Stimulated activated CD4-positive, alpha-beta T cell treated with anti-CD3 and anti-CD28 coated beads, Interleukin-12 subunit alpha, Interleukin-12 subunit beta, amount 100 ng/mL, for 48 hours (primary cell): ENCODE data around the gene KIF5C.

Experiments used
- DNase-seq, 3 donors: peaks; one replicate each; pipeline ENCODE4 v3.0.0-alpha.2; 2020; ENCODE audit warnings: low read depth in 2 of 3, low spot score in 1 of 3

Gene KIF5C

DNA sequence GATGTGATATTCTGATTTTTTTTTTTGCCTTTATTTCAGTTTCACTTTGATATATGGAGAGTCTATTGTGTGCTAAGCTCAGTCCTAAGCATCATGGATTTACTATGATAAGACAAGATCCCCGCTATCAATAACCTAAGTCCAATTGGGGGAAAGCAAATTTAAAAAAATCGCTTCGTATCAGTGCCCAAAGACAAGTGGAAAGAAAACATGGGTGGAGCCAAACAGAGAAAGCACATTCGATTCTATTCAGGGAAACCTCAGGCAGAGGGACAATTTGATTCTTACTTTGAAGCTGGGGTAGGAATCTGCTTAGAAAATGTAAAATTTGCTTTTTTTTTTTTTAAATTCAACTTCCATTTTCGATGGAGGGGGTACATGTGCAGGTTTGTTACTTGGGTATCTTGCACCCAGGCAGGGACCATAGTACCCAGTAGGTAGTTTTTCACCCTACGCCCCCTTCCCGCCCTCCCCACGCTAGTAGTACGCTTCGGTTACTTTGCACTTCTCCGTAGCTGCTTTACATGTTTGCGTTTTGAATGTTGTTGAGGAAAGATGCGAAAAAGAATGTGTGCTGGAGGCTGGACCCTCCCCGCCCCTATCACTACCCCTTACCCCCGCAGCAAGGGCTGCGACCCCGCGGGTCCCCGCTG lies 12.4 kb downstream of the KIF5C start:
- DNase-seq, result no peak

DNA sequence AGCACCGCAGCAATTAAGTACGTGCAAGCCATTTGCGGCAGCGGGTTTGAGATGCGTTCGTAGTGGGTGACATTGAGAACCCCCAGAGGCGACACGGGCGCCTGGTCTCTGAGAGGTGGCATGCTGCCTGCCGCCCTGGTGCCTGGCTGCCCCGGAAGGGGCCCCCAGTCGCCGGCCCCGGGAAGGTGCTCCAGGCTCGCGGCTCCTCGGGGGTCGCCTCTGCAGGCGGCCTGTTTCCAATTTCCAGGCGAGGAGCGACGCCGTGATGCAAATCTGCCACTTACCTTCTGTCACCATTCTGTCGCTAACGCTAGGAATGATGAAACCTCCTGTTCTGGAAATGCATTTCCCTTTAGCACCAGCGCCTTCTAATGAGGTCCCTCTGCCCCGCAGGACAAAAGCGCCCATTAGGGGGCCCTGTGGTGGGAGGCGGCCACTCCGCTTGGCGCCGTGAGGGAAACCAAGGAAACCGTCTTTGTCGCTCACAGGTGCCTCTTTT lies 13.0 kb downstream of the KIF5C start:
- no peak for DNase-seq

DNA sequence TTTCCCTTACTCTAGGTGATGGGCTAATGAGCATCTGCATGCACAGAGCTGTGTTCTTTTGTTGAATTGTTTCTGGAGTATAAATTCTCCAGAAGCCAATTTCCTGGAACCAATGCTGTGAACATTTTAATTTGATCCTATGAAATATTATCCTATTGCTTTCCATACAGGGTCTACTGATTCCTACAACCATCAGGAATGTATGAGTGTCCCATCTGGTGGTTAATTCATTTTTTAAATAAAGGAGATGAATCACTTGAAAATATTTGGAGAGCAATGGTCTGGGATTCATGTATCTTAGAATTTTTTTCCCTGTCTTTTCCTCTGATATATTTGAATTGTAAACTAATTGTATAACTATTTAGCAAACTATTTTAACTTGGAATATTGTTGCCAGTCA lies 14.0 kb downstream of the KIF5C start:
- DNase-seq, result no peak

DNA sequence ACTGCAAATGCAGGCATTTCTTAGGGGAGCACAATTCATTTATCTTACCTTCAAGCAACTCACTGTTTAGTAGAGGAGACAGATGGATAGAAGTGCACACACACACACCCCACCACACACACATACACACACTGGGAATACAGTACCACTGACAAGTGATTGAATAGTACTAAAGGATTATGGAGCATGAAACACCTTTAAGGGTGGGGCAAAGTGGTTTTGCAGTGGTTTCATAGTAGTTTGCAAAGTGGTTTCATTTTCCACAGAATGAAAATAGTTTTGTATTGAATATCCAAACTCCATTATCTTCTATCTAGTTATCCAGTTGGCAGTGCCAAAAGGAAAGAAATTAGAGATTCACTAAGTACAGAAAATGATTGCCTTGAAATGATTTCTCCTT lies 18.9 kb downstream of the KIF5C start:
- DNase-seq, result no peak

DNA sequence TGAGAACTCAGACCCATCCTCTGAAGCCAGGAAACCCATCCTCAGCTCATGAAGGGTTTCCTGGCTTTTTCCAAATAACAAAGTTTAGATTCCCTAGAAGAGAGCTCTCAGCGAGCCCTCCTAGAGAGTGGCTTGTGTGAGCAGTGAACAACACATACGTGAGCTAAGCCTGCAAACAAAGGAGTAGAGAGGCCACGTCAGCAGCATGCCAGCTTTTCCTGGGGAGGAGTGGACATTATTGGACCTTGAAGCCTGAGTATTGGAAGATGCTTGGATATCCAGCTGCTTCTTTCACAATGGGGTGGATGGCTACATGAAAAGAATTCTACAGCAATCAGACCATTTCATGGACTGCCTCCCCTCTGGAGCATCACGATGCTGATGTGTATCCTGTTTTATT lies 21.1 kb downstream of the KIF5C start:
- DNase-seq, result no peak

DNA sequence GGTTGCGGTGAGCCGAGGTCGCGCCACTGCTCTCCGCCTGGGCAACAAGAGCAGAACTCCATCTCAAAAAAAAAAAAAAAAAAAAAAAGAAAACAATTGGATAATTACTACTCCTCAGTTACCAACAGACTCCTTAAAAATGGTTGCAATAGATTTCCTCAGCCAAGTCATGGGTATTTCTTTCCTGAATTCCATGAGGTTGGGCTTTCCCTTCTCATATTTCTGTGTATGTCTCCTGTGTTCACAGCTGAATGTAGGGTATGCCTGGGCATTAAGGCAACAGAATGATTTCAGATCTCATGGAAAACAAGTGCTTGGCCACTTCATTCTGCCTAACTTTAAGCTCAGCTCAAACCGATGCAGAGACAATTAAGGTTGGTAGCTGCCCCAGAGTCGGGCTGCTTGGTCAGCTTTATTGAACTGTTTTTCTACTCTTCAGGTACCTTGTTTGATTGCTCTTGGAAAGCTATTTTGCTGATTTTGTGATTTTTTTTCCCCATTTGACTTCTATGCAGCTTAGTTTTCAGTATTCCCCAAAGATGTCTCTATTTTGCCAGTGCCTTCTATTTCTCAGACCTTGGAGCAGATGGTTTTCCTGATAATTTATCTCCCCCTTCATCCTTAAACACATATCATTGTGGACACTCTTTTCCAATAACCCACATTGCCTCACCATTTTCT lies 24.8 kb downstream of the KIF5C start:
- DNase-seq, result no peak

DNA sequence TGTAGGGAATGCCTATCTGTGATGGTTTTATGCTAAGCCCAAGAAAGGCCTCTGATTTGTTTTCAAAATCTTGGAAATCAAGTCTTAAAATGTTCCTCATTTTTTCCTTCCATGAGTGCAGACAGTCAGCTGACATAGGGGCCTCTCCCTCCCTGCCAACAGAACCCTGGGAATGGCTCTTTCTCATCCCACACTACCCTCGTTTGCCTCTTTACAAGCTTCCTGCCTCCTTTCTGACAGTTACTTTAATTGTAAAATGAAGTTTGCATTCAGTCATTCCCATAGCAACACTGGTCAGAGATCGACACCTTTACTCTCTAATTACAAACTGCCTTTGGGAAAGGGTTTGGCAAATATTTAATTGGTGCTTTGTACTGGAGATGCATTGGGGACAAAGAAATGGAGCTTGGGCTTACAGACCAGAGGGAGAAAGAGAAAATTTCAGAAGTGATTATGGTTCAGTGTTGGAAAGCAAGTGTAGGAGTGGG lies 25.4 kb downstream of the KIF5C start:
- DNase-seq, result no peak

DNA sequence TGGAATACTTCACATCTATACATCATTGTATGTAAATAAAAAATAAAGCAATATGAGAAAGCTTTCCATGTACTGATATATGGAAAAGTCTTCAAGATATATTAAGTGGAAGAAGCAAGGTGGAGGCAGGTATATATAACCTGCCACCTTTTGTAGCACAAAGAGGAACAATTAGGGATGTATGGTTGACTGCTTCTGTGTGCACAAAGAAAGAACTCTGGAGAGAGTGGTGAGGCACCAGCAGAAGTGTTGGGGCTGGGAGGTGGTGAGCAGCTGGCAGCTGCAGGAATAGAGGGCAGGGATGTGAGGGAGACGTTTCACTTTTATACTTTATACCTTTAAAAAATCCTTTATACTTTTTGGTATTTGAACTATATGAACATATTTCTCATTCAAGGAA lies 26.1 kb downstream of the KIF5C start:
- DNase-seq, result no peak

DNA sequence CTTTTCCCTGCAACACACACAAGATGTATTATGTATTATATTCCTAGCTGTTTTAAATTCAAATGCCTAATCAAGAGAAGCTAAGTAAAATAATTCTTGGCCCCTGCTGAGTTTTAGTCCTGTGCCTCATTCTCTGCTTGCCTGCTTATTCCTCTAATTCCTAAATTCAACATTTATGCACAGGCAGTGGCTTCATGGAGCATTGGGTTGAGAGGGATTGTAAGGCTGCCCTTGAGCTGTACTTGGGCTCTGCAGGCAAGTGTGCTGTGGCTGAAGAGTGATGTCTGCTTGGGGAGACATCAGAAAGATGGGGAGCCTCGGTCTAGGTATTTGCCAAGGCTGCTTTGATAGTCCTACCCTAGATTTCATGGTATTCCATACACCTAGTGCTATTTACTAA lies 27.8 kb downstream of the KIF5C start:
- no peak for DNase-seq

DNA sequence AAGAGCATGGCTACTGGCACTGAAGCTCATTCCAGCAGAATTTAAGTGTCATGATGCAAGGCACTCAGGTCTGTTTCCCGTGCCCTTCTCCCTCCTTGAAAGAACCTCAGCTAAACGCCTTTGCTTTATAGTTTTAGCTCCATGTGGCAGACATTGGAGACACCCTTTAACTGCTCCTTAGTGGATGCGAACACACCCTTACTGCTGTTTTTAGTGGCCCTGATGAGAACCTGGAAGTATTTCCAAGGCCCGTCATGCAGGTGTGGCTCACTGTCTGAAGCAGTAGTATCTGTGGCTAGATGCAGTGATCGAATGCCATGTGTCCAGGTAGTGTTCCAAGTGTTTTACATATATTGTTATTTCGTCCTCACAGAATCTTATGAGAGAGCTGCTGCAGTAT lies 28.3 kb downstream of the KIF5C start:
- no peak for DNase-seq

DNA sequence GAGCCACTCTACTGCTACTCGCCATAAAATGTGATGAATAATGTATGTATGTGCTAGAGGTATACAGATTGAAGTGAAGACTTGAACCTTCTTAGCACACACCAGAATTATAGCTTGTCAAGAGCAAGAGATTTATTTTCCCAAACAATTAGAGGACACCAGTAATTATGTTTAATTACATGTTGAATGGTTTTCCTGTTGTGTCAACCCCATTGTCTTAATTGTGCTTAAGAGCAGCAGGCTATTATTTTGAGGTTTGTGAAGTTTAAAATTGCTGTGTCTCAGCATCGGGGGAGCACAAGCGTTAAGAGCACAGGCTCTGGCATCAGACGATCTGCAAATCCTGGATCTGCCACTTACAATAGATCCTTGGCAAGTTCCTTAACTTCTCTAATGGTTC lies 29.0 kb downstream of the KIF5C start:
- no peak for DNase-seq

DNA sequence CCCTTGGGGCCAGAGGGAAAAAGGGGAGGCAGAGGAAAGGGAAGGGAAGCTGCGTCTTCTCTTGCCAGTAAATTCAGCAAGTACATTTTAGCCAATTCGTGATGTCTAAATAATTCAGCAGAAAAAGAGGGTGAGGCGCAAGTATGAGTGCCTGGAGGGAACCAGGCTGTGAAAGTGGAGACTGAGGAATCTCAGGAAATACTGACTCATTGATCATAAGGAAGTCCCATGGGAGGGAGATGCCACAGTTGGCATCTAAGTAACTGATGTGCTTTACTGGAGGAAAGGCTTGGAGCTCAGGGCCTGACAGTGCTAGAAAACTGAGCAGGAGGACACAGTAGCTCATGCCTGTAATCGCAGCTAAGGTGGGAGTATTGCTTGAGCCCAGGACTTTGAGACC lies 31.1 kb downstream of the KIF5C start:
- DNase-seq, result no peak

DNA sequence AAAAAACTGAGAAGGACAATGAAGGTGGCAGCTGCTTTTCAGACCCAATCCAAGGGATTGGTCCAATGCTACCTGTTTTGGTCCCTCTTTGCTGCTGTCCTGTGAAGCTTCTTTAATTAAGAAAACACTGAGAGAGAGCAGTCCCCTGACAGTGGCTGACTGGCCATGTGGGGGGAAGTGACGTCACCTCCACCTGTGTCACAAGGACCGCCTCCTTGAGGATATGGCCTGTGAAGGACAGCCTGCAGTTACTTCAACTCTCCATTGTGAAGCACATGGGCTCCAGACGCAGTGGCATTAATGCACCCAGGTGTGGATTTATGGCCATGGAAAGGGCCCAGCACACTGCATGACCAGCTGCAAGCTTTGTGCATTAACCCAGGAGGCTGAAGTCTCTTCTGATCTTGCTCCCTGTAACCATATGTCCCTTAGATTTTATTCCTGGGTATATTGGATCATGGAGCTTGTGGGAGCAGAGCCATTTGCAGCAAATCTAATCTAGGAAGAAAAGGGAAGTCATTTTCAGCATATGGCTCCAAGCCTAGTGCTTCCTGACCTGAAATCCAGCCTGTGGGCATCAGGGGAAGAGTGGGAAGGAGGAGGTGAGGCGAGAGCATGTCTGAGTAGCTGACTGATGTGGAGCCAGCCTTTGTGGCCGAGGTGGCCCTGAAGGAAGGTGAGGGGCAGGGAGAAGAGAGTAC lies 32.2 kb downstream of the KIF5C start:
- DNase-seq, result no peak

DNA sequence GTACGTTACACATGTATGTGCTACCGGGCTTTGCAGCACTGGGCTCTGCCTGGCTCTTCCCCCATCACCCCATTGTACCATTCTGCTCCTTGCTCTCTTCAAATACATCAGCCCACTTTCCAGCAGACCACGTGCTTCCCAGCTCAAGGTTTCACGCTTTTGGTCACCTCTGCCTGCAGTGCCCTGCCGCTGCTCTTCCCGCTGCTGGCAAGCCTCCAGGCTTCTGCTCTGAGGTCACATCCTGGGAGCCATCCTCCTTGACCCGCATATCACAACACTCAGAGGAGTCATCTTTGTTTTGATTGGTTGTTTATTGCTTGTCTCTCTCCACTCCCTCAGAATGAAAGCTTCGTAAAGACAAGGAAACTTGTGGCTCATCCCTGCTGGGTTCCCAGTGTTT lies 34.1 kb downstream of the KIF5C start:
- no peak for DNase-seq

DNA sequence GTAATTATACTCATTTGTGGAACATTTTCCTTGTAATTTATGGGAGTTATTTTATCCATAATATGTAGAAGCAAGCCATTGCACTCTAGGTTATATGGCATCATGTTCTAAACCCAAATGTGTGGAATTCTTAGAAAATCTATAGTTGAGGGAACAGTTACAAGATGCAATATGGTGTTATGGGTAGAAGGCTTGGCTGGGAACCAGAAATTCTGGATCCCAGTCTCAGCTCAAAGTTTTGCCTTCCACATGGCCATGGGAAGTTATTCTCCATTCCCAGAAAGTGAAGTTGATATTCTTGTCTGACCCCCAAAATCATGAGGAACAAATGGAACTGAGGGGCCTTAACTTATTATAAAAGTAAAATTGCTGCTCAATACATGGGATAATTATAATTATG lies 38.0 kb downstream of the KIF5C start:
- no peak for DNase-seq

DNA sequence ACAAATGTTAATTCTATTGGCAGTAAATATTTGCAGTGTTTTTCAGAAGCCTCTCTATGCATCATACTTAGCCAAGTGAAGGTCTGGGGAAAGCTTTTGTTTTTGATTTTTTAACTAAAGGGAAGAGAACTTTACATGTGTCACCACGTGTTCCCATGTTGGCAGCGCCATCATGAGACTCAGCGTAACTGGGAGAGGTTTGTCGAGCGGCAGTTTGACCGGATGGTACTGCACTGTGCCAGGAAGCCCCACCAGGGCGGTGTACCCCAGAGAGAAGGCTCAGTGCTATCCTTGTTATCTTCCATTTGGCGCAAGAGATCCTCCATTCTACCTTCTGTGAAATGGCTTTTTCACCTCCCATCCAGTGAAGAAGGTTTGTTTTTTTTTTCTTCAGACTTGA lies 38.5 kb downstream of the KIF5C start:
- DNase-seq, result no peak

DNA sequence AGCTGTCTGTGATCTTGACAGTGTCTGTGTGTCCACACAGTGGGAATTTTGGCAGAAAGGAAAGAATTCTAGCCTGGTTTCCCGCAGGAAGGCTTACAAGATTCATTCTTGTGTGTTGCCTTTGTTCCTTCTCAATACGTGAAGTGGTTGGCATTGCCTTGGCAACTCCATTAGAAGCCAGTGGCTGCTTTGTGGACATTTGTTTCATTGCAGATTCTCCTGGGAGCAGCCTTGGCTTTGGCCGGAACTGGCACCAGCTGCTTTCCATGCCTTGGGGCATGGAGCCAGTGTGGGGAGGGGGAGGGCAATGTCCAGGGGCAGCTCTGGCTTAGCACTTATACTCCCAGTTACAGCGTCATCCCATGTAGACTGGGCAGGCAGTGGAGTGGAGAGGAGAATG lies 39.4 kb downstream of the KIF5C start:
- DNase-seq, result no peak

DNA sequence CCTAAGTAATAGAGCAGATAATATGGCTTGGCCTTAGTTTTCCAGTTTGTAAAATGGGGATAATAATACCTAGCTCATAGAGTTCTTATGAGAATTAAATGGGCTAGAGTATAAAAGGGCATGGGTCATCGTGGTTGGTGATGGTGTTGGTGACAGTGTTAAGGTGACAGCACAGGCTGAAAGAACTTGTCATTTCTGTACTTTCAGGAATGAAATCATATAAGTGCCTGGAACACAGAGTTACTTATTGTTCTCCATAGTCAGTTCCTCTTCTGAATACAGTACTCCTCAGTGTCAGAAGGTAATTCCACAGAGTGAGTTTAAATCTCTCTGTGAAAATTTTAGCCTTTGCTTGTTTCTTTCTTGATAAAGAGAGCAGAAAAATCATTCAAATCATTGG lies 42.4 kb downstream of the KIF5C start:
- DNase-seq, result no peak

DNA sequence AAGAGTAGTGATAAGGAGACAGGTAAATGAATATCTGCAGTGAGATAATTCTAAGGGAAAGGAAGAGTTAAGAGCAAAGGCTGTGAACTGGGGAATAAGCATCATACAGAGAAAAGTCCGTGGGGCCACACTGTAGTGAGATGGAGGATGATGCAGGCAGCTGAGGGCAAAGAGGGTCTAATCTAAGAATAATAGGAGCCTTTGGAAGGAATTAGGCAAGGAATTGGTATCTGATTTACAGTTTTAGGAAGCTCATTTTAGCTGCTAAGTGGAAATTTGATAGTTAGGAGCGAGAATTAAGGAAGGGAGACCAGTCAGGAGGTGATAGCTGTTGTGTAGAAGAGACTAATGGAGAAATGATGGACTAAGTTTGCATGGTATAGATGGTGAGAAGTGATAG lies 43.5 kb downstream of the KIF5C start:
- no peak for DNase-seq

DNA sequence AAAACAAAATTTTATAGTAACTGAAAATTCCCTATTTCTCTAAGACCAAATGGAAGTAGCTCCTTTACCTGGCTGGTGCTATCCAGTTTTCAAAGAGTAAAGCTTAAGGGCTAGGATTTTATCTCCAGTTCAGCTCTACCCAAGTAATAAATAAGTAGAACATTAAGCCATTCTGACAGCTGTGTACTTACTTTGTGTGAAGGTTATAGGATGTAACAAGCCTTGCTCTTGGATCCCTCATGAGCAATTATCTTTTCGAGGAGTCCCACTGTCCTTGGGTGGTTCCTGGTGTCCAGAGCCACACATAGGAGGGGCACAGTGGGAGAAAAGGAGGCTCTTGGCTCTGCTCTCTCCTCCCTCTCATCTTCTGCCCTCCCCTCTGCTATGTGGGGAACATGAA lies 45.5 kb downstream of the KIF5C start:
- no peak for DNase-seq

DNA sequence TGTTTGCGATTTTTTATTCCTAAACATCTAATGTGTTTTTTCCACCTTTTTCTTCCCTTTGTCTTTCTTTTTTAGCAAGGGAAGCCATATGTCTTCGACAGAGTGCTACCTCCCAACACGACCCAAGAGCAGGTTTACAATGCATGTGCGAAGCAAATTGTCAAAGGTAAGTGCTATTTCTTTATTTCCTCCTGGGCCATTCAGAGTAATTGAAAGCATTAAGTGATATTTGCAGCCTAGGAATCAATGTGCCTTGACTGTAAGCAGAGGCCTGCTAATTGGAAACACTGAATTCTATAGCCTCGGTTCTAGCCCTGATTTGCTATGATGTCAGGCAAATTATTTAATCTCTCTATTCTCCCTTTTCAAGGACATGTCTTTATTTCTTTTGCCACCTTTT lies 47.0 kb downstream of the KIF5C start:
- no peak for DNase-seq

DNA sequence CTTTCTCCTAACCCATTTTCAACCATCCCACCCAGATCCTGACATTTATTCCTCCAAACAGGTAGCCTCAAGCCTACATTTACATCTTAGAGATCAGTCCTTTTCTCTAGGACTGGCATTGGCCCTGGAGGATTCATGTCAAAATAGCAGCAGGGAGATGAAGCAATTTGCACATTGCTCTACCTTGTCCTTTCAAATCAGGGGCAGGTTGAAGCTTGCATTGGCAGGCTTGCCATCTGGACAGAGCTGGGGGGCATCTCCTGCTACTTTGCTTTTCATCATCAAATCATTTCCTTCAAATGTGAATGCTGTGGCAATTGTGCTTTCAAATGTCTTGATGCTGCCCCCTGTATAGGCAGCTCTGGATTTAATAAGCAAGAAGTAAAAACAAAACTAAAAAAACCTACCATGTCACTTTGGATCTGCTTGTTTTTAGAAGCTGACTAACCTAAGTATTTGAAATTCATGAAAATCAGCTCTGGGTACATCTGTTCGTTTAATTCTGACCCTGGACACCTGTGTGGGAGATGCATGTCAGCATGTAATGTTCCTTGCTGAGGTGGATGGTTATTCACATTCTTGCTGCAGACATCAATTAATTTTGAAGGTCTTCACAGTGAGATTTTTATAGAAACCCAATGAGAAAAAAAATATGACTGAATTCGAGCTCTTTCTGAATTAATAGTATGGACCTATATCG lies 47.9 kb downstream of the KIF5C start:
- DNase-seq, result no peak
